Brain pericyte (primary cell): ENCODE data around the gene SHISA8.
"Not testable (repeated sequence)": the region's sequence is repeated elsewhere in the genome, so short reads cannot be mapped to it uniquely, and the experiment has no call there.

Experiments
- DNase-seq: peaks from one replicate; pipeline ENCODE4 v3.0.0-alpha.2; 2012; ENCODE audit warnings: low read depth, low spot score

SHISA8 gene

GRCh38 chr22:41915035-41915785, at the start of gene SHISA8:
TSS of gene SHISA8 (minus strand) at chr22:41915074. CDS start at chr22:41914667, 407 bp downstream.
- no peak for DNase-seq

GRCh38 chr22:41964112-41964491, 49.2 kb upstream of the SHISA8 start:
- DNase-seq, result no peak

DNA sequence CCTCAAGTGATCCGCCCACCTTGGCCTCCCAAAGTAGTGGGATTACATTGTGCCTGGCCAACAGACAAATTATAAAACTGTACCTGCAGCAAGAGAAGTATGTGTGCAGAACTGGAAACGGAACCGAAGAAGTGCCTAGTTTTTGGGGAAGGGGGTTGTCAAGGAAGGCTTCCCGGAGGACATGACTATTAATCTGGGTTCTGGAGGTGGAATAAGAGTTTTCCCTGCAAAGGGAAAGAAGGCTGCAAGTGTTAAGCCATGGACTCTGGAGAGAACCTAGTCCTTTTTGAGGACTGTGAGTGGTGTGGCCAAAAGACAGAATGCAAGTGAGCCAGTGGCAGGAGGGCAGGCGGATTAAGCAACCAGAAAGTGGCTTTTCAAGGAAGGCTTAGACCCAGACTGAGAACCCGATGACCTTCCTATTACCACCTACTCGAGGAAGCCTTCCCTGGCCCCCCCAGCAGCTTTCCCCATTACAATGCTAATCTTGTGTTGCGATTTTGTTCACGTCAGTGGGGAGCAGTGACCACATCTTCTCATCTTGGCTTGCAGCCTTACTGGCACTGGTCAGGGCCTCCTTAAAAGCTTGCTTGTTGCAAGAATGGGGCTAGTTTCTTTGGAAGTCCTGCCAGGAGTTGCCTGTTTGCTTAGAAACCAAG, 48.7 kb upstream of the SHISA8 start:
- DNase-seq, result no peak

GRCh38 chr22:41957941-41958556, 43.2 kb upstream of the SHISA8 start:
- no peak for DNase-seq

DNA sequence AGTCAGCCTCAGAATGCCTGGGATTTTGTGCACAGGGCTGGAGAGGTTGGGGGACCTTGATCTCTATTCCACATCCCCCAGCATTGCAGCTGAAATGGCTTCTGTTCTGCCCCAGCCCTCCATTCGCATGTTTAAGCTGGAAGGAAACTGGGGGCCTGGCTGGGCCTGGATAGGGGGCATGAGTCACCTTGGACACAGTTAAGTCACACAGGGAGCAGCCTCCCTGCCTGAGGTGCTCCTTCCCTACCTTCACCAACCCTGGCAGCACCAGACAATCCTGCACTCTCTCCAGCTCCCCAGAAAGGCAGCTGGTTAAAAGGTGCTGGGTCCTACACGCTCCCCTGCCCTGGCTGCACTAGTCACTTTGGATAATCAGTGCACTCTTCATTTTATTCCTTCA, 37.8 kb upstream of the SHISA8 start:
- DNase-seq, result no peak

DNA sequence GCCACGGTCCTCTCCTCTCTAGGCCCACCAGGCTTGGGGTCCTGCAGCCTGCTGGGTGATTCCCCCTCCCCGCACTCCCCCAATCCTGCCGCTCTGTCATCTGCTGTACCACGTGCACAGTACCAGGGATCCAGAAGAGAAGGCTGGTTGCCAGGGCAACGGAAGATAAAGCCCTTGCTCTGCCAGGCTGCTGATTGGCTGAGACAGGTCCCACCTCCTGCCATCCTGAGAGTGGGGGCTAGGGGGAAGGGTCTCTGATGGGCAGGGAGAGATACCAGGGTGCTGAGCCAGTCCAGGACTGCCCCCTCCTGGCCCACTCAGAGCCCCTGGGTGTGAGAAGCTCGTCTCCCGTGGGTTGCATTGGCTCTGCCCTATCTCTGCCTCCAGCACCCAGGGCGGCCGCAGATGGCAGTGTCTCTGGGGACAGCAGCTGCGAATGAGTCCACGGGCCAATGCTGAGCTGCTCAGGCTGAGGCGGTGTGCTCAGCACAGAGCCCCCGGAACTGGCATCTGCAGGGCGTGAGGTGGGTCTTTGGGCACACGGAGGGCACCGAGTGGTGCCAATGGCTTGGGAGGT, 37.1 kb upstream of the SHISA8 start, which contains the start of gene SMIM45:
Gene SMIM45, plus strand, starts transcription at position 253 of the 577 bp plus-strand sequence.
- DNase-seq, result no peak

GRCh38 chr22:41949297-41949965, 34.6 kb upstream of the SHISA8 start:
- no peak for DNase-seq

- DNase-seq, result not testable (repeated sequence)
Observed at GRCh38 chr22:41948928-41949296, 34.0 kb upstream of the SHISA8 start.

- DNase-seq, result no peak
Observed at GRCh38 chr22:41948142-41948541, 33.3 kb upstream of the SHISA8 start.

DNA sequence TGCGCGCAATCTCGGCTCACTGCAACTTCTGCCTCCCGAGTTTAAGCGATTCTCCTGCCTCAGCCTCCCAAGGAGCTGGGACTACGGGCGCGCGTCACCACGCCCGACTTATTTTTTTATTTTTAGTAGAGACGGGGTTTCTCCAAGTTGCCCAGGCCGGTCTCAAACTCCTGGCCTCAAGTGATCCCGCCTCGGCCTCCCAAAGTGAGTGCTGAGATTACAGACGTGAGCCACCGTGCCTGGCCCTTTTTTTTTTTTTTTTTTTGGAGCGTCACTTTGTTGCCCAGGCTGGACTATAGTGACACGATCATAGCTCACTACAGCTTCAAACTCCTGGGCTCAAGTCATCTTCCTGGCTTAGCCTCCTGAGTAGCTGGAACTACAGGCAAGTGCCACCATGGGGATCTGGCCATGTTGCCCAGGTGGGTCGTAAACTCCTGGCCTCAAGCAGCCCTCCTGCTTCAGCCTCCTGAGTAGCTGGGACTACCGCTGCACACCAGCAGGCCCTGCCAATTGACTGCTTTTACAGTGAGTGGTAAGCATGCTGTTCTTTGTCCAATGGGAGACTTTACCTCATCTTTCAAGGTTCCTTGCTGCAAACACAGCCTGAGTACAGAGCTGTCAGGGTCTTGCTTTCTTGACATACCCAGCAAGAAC, 32.7 kb upstream of the SHISA8 start:
- no peak for DNase-seq

- peak; percentile 82 for DNase-seq
Observed at GRCh38 chr22:41946629-41947423, 32.0 kb upstream of the SHISA8 start, which contains the start of gene CENPM. TSS of gene CENPM (minus strand) at chr22:41947152. CDS start at chr22:41947076, 76 bp downstream.

DNA sequence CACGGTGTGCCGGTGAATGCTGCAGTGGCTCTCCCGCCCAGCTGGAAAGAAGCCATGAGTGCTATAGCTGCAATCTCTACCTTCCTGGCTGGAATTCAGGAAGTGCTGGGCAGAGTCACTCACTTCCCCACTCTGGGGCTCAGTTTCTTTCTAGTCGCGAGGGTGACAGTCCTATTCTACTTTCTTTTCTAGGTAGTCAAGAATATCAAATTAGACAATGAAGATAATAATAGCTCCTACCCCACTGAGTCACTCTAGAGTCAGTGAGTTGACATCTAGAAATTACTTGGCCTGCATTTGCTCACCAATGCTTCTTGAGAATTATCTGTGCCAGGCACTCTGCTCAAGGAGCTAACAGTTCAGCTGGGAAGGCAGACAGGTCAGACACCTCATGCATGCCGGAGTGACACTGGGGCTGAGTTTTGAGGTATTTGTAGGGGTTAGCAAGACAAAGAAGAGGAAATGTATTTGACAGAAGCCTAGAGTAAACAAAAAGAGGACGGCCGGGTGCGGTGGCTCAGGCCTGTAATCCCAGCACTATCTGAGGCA, 28.9 kb upstream of the SHISA8 start:
- DNase-seq, result no peak

GRCh38 chr22:41940832-41941765, 26.2 kb upstream of the SHISA8 start:
- peak; percentile 58 for DNase-seq

GRCh38 chr22:41939981-41940831, 25.3 kb upstream of the SHISA8 start:
- DNase-seq, result no peak

DNA sequence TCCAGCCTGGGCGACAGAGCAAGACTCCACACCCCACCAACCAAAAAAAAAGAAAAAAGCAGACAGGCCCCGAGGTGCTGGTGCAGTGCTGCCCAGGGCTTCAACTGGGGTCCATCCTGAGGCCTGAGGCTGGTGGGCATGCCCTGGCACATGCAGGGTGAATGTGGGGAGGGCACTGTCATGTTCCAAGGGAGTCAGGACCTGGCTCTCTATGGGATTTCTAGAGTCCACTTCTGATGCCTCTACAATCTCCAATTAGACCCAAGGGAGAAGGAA, 22.0 kb upstream of the SHISA8 start:
- DNase-seq, result no peak

DNA sequence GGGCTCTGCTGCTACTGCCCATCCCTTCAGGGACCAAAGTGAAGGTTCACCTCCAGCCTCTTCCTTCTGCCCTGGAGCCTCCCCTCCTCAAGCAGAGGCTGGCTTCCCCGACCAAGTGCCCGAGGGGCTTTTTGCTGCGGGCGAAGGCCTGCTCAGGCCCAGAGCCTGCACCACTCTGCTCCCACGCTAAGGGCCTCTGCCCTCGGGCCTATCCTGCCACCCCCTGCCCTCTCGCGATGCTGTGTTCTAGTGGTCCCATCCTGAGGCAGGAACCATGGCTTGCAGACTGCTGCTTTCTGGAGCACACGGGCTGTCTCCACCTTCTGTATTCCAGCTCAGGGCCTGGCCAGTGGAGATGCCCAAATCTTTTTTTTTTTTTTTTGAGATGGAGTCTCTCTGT, 20.6 kb upstream of the SHISA8 start:
- DNase-seq, result no peak

- no peak for DNase-seq
Observed at GRCh38 chr22:41935015-41935351, 20.1 kb upstream of the SHISA8 start.

GRCh38 chr22:41934284-41935014, 19.6 kb upstream of the SHISA8 start:
- no peak for DNase-seq
